K562 (cell line): ENCODE results near the gene ATF1. TPM values are rescaled to one million over a fixed set of nuclear protein-coding genes. Genes with fewer than 3 reads are reported as not detected.

Experiments used
- ATAC-seq: fragments of 200-7000 bp; cut with Tn5 transposase; 3 replicates; pipeline ENCODE4 v1.9.1; 2020; ENCODE audit warnings: moderate library complexity
- BruUV-seq: library from RNA; stranded (reverse); fragments of 400-500 nt; replicated peaks from 2 replicates; lab custom pipeline; 2021; lab: Mats Ljungman, UMichigan
- CTCF ChIA-PET: fragments of 300-600 bp; formaldehyde crosslinking; extraction: SDS; loops from one replicate; lab custom pipeline; 2021; ENCODE audit warnings: low intra/inter-chr PET ratio; lab: Yijun Ruan, JAX
- POLR2A ChIA-PET: fragments of 300-600, 350-650 bp; sonication (Branson Sonifier 250); formaldehyde crosslinking; extraction: SDS; loops from one replicate; lab custom pipeline; 2021; ENCODE audit warnings: antibody characterized with exemption, inconsistent platforms; lab: Yijun Ruan, JAX
- DNase-seq, 4 experiments: peaks; one replicate each; pipeline versions ENCODE4 v3.0.0 to v3.0.0-alpha.2; 2011 to 2018; ENCODE audit warnings: low spot score in 3 of 4, mixed read lengths in 3 of 4; ENCODE audit errors: extremely low read depth in 1 of 4
- FAIRE-seq: peaks from 2 replicates; lab custom pipeline; 2011; peaks lifted over from hg19 to GRCh38; lab: Jason Lieb, UNC
- H2AFZ ChIP-seq: 2 replicates; pipeline ENCODE4 v1.6.0; 2011; ENCODE audit warnings: low read depth, low read length, control low read depth, inconsistent platforms
- H3K27ac ChIP-seq: fragments of 200-600 bp; 3 replicates; pipeline ENCODE4 v1.8.0; 2011; ENCODE audit warnings: low read depth, mild to moderate bottlenecking, control low read depth, inconsistent platforms, low read length, moderate library complexity, mixed read lengths; ENCODE audit errors: extremely low read depth
- H3K27me3 ChIP-seq, 2 experiments: fragments of 300-600 bp in 1 of 2; 2 replicates in 1 of 2; 3 replicates in 1 of 2; pipeline versions ENCODE4 v1.6.0 to v1.8.0; 2011; ENCODE audit warnings: inconsistent platforms in 2 of 2, low read length in 2 of 2, mild to moderate bottlenecking in 1 of 2, mixed read lengths in 1 of 2, moderate library complexity in 1 of 2; ENCODE audit not compliant: control insufficient read depth in 2 of 2, insufficient read depth in 2 of 2
- H3K36me3 ChIP-seq: fragments of 300-600 bp; 3 replicates; pipeline ENCODE4 v1.8.0; 2011; ENCODE audit warnings: mild to moderate bottlenecking, low read length, inconsistent platforms; ENCODE audit not compliant: control insufficient read depth, insufficient read depth
- H3K4me1 ChIP-seq, 2 experiments: fragments of 200-600 bp in 1 of 2; replicated peaks in 1 of 2; 2 replicates in 1 of 2; 3 replicates in 1 of 2; pipeline versions ENCODE4 v1.5.1 to v1.8.0; 2011; ENCODE audit warnings: inconsistent platforms in 2 of 2, low read length in 2 of 2, mild to moderate bottlenecking in 1 of 2, mixed read lengths in 1 of 2, moderate library complexity in 1 of 2; ENCODE audit not compliant: control insufficient read depth in 2 of 2, insufficient read depth in 2 of 2
- H3K4me2 ChIP-seq: 2 replicates; pipeline ENCODE4 v1.6.1; 2011; ENCODE audit warnings: low read length, control low read depth, inconsistent platforms, mixed read lengths; ENCODE audit not compliant: insufficient read depth
- H3K4me3 ChIP-seq: fragments of 200-600 bp; sonication (generic), shearing (Covaris generic); 2 replicates; pipeline ENCODE4 v1.5.1; 2016; ENCODE audit warnings: control low read depth, inconsistent platforms
- H3K79me2 ChIP-seq: fragments of 200-600 bp; 3 replicates; pipeline ENCODE4 v1.8.0; 2011; ENCODE audit warnings: low read length, inconsistent platforms; ENCODE audit not compliant: control insufficient read depth, insufficient read depth
- H3K9ac ChIP-seq, 2 experiments: 2 replicates each; pipeline versions ENCODE4 v1.6.0 to v1.6.1; 2011; ENCODE audit warnings: low read depth in 2 of 2, low read length in 2 of 2, control low read depth in 1 of 2, inconsistent platforms in 1 of 2, mild to moderate bottlenecking in 1 of 2, mixed read lengths in 1 of 2; ENCODE audit not compliant: insufficient read depth in 1 of 2
- H3K9me1 ChIP-seq: one replicate; pipeline ENCODE4 v1.6.0; 2011; ENCODE audit warnings: inconsistent platforms, mild to moderate bottlenecking, low read length, moderate library complexity; ENCODE audit not compliant: control insufficient read depth, insufficient read depth
- H3K9me3 ChIP-seq: replicated peaks from 2 replicates; pipeline ENCODE4 v1.5.1; 2011; ENCODE audit warnings: low read depth, low read length, inconsistent platforms; ENCODE audit not compliant: control insufficient read depth, insufficient read depth
- H4K20me1 ChIP-seq: replicated peaks from 2 replicates; pipeline ENCODE4 v1.6.1; 2011; ENCODE audit warnings: low read length, inconsistent platforms, mixed read lengths; ENCODE audit not compliant: control insufficient read depth, insufficient read depth
- ELK1 ChIP-seq: sonication (generic); formaldehyde crosslinking; IDR thresholded peaks from 2 replicates; pipeline ENCODE4 v1.8.1; 2022; ENCODE audit warnings: missing genetic modification reagents
- FOS ChIP-seq: IDR thresholded peaks from 3 replicates; pipeline ENCODE4 v1.6.1; 2011; ENCODE audit not compliant: insufficient read length; ENCODE audit errors: extremely low read depth
- FOXA3 ChIP-seq, 2 experiments: fragments of 450-650 bp in 1 of 2; sonication (generic) in 1 of 2; formaldehyde crosslinking; IDR thresholded peaks in 1 of 2; conservative IDR thresholded peaks in 1 of 2; 2 replicates each; pipeline versions ENCODE4 v1.4.0 to v1.8.0; 2020 to 2022; ENCODE audit warnings: mild to moderate bottlenecking in 2 of 2, missing genetic modification reagents in 1 of 2
- FOXK2 ChIP-seq, 2 experiments: fragments of 450-650 bp; IDR thresholded peaks in 1 of 2; conservative IDR thresholded peaks in 1 of 2; 2 replicates each; pipeline ENCODE4 v1.6.1; 2016; ENCODE audit warnings: low read depth in 2 of 2, mild to moderate bottlenecking in 1 of 2
- HEY1 ChIP-seq: fragments of 250-450 bp; sonication (Bioruptor Pico); IDR thresholded peaks from 2 replicates; pipeline ENCODE4 v1.5.0; 2020; ENCODE audit warnings: mild to moderate bottlenecking, moderate library complexity, borderline replicate concordance
- KLF1 ChIP-seq: fragments of 450-650 bp; IDR thresholded peaks from 2 replicates; pipeline ENCODE4 v1.6.1; 2016; ENCODE audit warnings: missing genetic modification characterization, missing compliant biosample characterization
- MCM3 ChIP-seq: fragments of 450-650 bp; IDR thresholded peaks from 2 replicates; pipeline ENCODE4 v1.6.1; 2016
- PML ChIP-seq: IDR thresholded peaks from 2 replicates; pipeline ENCODE4 v1.6.1; 2012; ENCODE audit warnings: low read length, inconsistent platforms
- PYGO2 ChIP-seq: fragments of 450-650 bp; IDR thresholded peaks from 2 replicates; pipeline ENCODE4 v1.6.1; 2016; ENCODE audit warnings: mild to moderate bottlenecking, missing genetic modification characterization, moderate library complexity, missing compliant biosample characterization
- SLC30A9 ChIP-seq: fragments of 250-450 bp; sonication (Bioruptor Pico); IDR thresholded peaks from 2 replicates; pipeline ENCODE4 v1.8.0; 2022; ENCODE audit warnings: mild to moderate bottlenecking, moderate library complexity
- TAF15 ChIP-seq: fragments of 200-400 bp; formaldehyde crosslinking; IDR thresholded peaks from 2 replicates; pipeline ENCODE4 v1.6.1; 2017; ENCODE audit warnings: mild to moderate bottlenecking, low read depth, low read length, moderate library complexity
- ZNF174 ChIP-seq: fragments of 250-450 bp; sonication (Bioruptor Pico); IDR thresholded peaks from 2 replicates; pipeline ENCODE4 v1.4.0; 2020; ENCODE audit warnings: mild to moderate bottlenecking
- ZNF592 ChIP-seq: fragments of 450-650 bp; IDR thresholded peaks from 2 replicates; pipeline ENCODE4 v1.6.1; 2017; ENCODE audit warnings: antibody characterized with exemption, mild to moderate bottlenecking
- ZNF77 ChIP-seq: fragments of 250-450 bp; sonication (Bioruptor Pico); IDR thresholded peaks from 2 replicates; pipeline ENCODE4 v1.5.0; 2020
- WGBS: fragments of 100-300 bp; shearing (Covaris generic); methylation state at CpG from one replicate; pipeline ENCODE4 v1.1.6; 2016; ENCODE audit warnings: low coverage, mixed read lengths; ENCODE audit not compliant: insufficient coverage; ENCODE audit errors: missing lambda C conversion rate; 5-methylcytosine and 5-hydroxymethylcytosine counted together
- in situ Hi-C: fragments of 300-500 bp; cut with MboI; formaldehyde crosslinking; loops from 4 replicates; pipeline ENCODE4 v1.15.0; 2018; ENCODE audit warnings: inconsistent platforms, mixed read lengths
- intact Hi-C: fragments of 100-400 bp; cut with micrococcal nuclease; formaldehyde crosslinking; loops from 2 replicates; pipeline ENCODE4 v1.14.2; 2022
- polyA plus RNA-seq, 8 experiments: library from polyadenylated mRNA; depleted of rRNA in 4 of 8; stranded (reverse) in 5 of 8; unstranded in 3 of 8; fragments of >200 nt; fragmentation: Nextera tagmentation in 2 of 8; fragmentation: Illumina TruSeq in 1 of 8; extraction: Ambion mirVana in 2 of 8; extraction: Trizol in 1 of 8; gene quantifications; 2 replicates each; pipeline versions ENCODE4 v1.2.1 to v1.2.3, GENCODE V29; 2011 to 2014; ENCODE audit warnings: inconsistent platforms in 1 of 8, missing spikeins in 1 of 8
- total RNA-seq, 7 experiments: library from RNA; depleted of rRNA in 6 of 7; stranded (reverse); fragments of >200 nt in 6 of 7; fragmentation: Illumina TruSeq in 2 of 7; extraction: Trizol in 2 of 7; gene quantifications; 2 replicates each; pipeline versions ENCODE4 v1.2.1 to v1.2.3, GENCODE V29; 2011 to 2021; ENCODE audit warnings: low replicate concordance in 1 of 7
- TF ChIP-seq, protein P1 (sequence below), 2 experiments: fragments of 450-650 bp in 1 of 2; sonication (generic) in 1 of 2; formaldehyde crosslinking; conservative IDR thresholded peaks; 2 replicates each; pipeline versions ENCODE4 v1.4.0 to v1.8.1; 2020 to 2022; ENCODE audit warnings: mild to moderate bottlenecking in 1 of 2, missing genetic modification reagents in 1 of 2
- TF ChIP-seq, protein P2 (sequence below): sonication (generic); formaldehyde crosslinking; IDR thresholded peaks from 2 replicates; pipeline ENCODE4 v1.8.1; 2023; ENCODE audit warnings: mild to moderate bottlenecking, missing genetic modification reagents

Gene ATF1
- total and polyA plus RNA-seq, 9 of the 15 experiments (the other 6 are each of a cell fraction or from before 2014, with no cell fraction given): 19.8 to 83.5 (median 51.4) TPM

GRCh38 chr12:50788561-50788960, 24.7 kb downstream of the ATF1 start:
- Histone ChIP-seq H3K79me2 (peaks cover 34% of the 10 kb centered on the region), H3K27ac (no peak overlapping the region), H4K20me1 (no peaks in the 10 kb centered on the region), H3K9me1 (no peaks in the 10 kb centered on the region), H3K9me3 (no peaks in the 10 kb centered on the region), H3K4me3 (no peak overlapping the region), H3K9ac (no peak overlapping the region), H3K4me2 (no peak overlapping the region), H3K27me3 (no peaks in the 10 kb centered on the region), H3K36me3 (peaks cover 10% of the 10 kb centered on the region; the same call in 1 of the 3 replicates), H2AFZ (no peak overlapping the region), H3K4me1 (peaks cover 0 to 4% of the 10 kb centered on the region in 2 experiments; a peak in 1 of 5 replicates)
- ATAC-seq (no peak), FAIRE-seq (no peak), DNase-seq (no peak)
- ChIA-PET POLR2A (interaction anchor here (0.8 to 1.6 kb wide), 2 partner anchors 24 to 279 kb away, joined by 3 read pairs; no protein-coding TSS in a partner anchor), CTCF (no interaction called here)
- in situ Hi-C loops: no loop called here
- no TSS peak for BruUV-seq
- 97% methylated on average over 3 of the region's 3 CpGs for WGBS
- intact Hi-C loops: no loop called here
- TF ChIP-seq, protein P1, sequence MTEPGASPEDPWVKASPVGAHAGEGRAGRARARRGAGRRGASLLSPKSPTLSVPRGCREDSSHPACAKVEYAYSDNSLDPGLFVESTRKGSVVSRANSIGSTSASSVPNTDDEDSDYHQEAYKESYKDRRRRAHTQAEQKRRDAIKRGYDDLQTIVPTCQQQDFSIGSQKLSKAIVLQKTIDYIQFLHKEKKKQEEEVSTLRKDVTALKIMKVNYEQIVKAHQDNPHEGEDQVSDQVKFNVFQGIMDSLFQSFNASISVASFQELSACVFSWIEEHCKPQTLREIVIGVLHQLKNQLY (CRISPR knock-in tag; conservative IDR thresholded peaks at IDR 0.05): no peak
- TF ChIP-seq HEY1 (CRISPR knock-in tag): no peak
- no peak for TF ChIP-seq PYGO2 (tag)
- TF ChIP-seq, protein P2, sequence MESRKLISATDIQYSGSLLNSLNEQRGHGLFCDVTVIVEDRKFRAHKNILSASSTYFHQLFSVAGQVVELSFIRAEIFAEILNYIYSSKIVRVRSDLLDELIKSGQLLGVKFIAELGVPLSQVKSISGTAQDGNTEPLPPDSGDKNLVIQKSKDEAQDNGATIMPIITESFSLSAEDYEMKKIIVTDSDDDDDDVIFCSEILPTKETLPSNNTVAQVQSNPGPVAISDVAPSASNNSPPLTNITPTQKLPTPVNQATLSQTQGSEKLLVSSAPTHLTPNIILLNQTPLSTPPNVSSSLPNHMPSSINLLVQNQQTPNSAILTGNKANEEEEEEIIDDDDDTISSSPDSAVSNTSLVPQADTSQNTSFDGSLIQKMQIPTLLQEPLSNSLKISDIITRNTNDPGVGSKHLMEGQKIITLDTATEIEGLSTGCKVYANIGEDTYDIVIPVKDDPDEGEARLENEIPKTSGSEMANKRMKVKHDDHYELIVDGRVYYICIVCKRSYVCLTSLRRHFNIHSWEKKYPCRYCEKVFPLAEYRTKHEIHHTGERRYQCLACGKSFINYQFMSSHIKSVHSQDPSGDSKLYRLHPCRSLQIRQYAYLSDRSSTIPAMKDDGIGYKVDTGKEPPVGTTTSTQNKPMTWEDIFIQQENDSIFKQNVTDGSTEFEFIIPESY (CRISPR knock-in tag): no peak
- TF ChIP-seq ELK1 (CRISPR knock-in tag): no peak
- no peak for TF ChIP-seq MCM3
- no peak for TF ChIP-seq FOXA3 (CRISPR knock-in tag; conservative IDR thresholded peaks at IDR 0.05 in 1 of 2, IDR thresholded peaks at IDR 0.05 in 1 of 2)
- no peak for TF ChIP-seq ZNF592
- no peak for TF ChIP-seq ZNF77 (CRISPR knock-in tag)
- no peak for TF ChIP-seq PML
- TF ChIP-seq FOXK2 (conservative IDR thresholded peaks at IDR 0.05 in 1 of 2, IDR thresholded peaks at IDR 0.05 in 1 of 2; ENCODE audit: low read depth in 2 of 2): no peak
- TF ChIP-seq TAF15: no peak
- TF ChIP-seq SLC30A9 (CRISPR knock-in tag): no peak
- TF ChIP-seq KLF1 (tag): no peak
- TF ChIP-seq ZNF174 (CRISPR knock-in tag): no peak
- TF ChIP-seq FOS: no peak
